Stimulated activated CD8-positive, alpha-beta memory T cell treated with anti-CD3 and anti-CD28 coated beads, Interleukin-15, amount 100 ng/mL, for 4 hours (primary cell): Measurements from ENCODE around the gene STAC2.

ENCODE experiments used
- DNase-seq, 2 donors: peaks; one replicate each; pipeline ENCODE4 v3.0.0-alpha.2; 2020; ENCODE audit warnings: low read depth in 2 of 2

Gene STAC2

DNA sequence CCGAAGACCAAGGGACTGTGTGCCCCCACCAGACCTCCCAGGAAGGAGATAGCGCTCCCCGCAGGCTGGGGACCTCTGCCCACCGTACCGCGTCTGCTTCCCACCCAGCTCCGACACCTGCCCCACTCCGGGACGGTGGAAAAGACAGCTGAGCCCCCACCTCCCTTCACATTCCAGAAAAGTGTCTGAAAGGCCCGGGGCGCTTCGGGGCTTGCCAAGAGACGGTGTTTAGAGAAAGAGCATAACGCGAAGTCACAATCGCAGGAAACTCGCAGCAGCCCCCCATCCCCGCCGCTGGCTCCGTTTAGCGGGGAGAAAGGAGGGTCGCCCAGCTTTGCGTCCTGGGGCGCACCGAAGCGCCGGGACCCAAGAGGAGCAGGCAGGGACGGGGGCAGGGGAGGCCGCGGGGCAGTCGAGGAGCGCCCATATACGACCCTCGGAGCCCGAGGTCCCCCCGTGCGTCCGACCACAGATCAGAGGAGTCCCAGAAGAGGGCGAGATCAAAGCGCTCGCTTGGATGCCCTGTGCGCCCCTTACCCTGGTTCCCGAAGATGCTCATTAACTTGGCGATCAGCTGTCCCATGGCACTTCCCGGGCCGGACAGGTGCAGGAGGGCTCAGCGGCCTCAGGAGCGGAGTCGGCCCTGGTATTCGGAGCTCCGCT lies 60.4 kb downstream of the STAC2 start:
- no peak for DNase-seq

DNA sequence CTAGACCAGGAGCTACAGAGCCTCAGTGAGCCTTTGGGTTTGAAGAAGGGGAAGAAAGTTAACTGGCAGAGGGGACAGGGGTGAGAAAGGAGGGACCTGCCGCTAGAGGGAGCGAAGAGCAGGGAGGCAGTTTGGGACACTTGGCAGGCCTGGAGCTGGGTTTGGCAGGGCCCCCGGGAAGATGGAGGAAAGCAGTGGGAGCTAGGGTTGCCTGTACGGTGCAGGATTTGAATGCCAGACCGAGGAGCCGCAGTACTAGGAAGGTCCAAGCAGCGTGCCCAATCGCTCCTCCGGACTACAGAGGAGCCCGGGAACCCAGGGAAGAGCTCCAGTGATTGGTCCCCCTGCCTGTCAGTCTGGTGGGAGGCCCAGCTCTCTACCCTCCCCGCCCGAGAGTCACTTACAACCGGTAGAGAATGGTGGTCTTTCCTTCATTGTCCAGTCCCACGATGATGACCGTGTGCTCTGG lies 61.0 kb downstream of the STAC2 start:
- peak; percentile 50 to 55 for DNase-seq

DNA sequence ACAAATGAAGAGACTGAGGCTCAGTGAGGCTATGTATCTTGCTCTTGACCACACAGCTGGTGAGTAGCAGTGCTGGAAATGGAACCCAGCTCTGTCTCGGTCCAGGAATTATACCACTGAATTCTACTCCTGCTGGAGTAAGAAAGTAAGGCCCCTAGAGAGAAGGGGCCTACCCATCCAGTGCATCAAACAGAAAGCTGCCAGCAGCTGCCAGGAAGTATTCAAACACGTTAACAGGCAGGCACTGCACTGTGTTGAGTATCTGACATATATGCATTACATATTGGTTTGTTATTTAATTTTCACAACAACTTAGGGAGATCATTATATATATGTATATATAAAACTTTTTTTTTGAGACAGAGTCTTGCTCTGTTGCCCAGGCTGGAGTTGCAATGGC lies 63.8 kb downstream of the STAC2 start:
- no peak for DNase-seq
